IMR-90 (cell line): ENCODE data around the gene IDS. TPM values are rescaled to one million over a fixed set of nuclear protein-coding genes. Genes with fewer than 3 reads are reported as not detected.

ENCODE experiments used
- ATAC-seq: fragments of 200-7000 bp; cut with Tn5 transposase; 2 replicates; pipeline ENCODE4 v1.9.1; 2020; ENCODE audit warnings: low read depth, mild to moderate bottlenecking, moderate library complexity
- BruUV-seq: library from RNA; stranded (reverse); fragments of 400-500 nt; replicated peaks from 2 replicates; lab custom pipeline; 2021; lab: Mats Ljungman, UMichigan
- CTCF ChIA-PET: fragments of 300-600 bp; formaldehyde crosslinking; extraction: SDS; loops from one replicate; lab custom pipeline; 2021; ENCODE audit warnings: antibody characterized with exemption; lab: Yijun Ruan, JAX
- POLR2A ChIA-PET: fragments of 300-600 bp; sonication (Branson Sonifier 250); formaldehyde crosslinking; loops from one replicate; lab custom pipeline; 2022; ENCODE audit warnings: antibody characterized with exemption; ENCODE audit not compliant: unreplicated experiment; lab: Charles Lee
- DNase-seq: peaks from one replicate; pipeline ENCODE4 v3.0.0; 2013
- H2AFZ ChIP-seq: replicated peaks from 2 replicates; pipeline ENCODE3; 2013; ENCODE audit warnings: low read length, mild to moderate bottlenecking; ENCODE audit not compliant: poor library complexity
- H2AK5ac ChIP-seq: 2 replicates; pipeline ENCODE4 v1.6.1; 2013; ENCODE audit warnings: low read depth, low read length, inconsistent platforms
- H2AK9ac ChIP-seq: replicated peaks from 2 replicates; pipeline ENCODE3; 2013; ENCODE audit warnings: mild to moderate bottlenecking, low read depth, low read length, moderate library complexity; ENCODE audit not compliant: poor library complexity
- H2BK120ac ChIP-seq: 2 replicates; pipeline ENCODE4 v1.6.1; 2013; ENCODE audit warnings: low read depth, low read length, inconsistent platforms
- H2BK15ac ChIP-seq: 3 replicates; pipeline ENCODE4 v1.6.1; 2013; ENCODE audit warnings: low read depth, low read length, inconsistent platforms
- H2BK20ac ChIP-seq: 2 replicates; pipeline ENCODE4 v1.6.1; 2013; ENCODE audit warnings: low read depth, mild to moderate bottlenecking, inconsistent platforms, low read length, moderate library complexity
- H2BK5ac ChIP-seq: 2 replicates; pipeline ENCODE4 v1.6.1; 2013; ENCODE audit warnings: mild to moderate bottlenecking, low read depth, low read length, inconsistent platforms; ENCODE audit not compliant: poor library complexity, severe bottlenecking
- H3K14ac ChIP-seq: replicated peaks from 2 replicates; pipeline ENCODE4 v1.6.1; 2013; ENCODE audit warnings: low read depth, low read length, inconsistent platforms
- H3K18ac ChIP-seq: 2 replicates; pipeline ENCODE4 v1.6.1; 2013; ENCODE audit warnings: low read depth, low read length, control low read depth
- H3K23ac ChIP-seq: 2 replicates; pipeline ENCODE4 v1.6.1; 2013; ENCODE audit warnings: low read depth, low read length, inconsistent platforms
- H3K27ac ChIP-seq: 2 replicates; pipeline ENCODE4 v1.5.1; 2013; ENCODE audit warnings: mild to moderate bottlenecking, control low read depth, low read length; ENCODE audit not compliant: insufficient read depth
- H3K27me3 ChIP-seq: 2 replicates; pipeline ENCODE4 v1.6.1; 2013; ENCODE audit warnings: low read length; ENCODE audit not compliant: control insufficient read depth, insufficient read depth
- H3K36me3 ChIP-seq: 2 replicates; pipeline ENCODE4 v1.6.1; 2013; ENCODE audit warnings: low read length, mixed read lengths; ENCODE audit not compliant: control insufficient read depth, insufficient read depth
- H3K4ac ChIP-seq: 2 replicates; pipeline ENCODE4 v1.6.1; 2013; ENCODE audit warnings: low read depth, low read length, inconsistent platforms
- H3K4me1 ChIP-seq: 2 replicates; pipeline ENCODE4 v1.6.1; 2013; ENCODE audit warnings: low read length, mixed read lengths; ENCODE audit not compliant: control insufficient read depth, insufficient read depth
- H3K4me2 ChIP-seq: 2 replicates; pipeline ENCODE4 v1.6.1; 2013; ENCODE audit warnings: low read depth, mild to moderate bottlenecking, control low read depth, low read length, moderate library complexity
- H3K4me3 ChIP-seq: 2 replicates; pipeline ENCODE4 v1.5.1; 2013; ENCODE audit warnings: low read depth, mild to moderate bottlenecking, control low read depth, low read length, moderate library complexity; ENCODE audit not compliant: insufficient read depth
- H3K56ac ChIP-seq: 2 replicates; pipeline ENCODE4 v1.6.1; 2013; ENCODE audit warnings: low read length, inconsistent platforms; ENCODE audit not compliant: insufficient read depth; ENCODE audit errors: extremely low read depth
- H3K79me1 ChIP-seq, 2 experiments: 2 replicates each; pipeline ENCODE4 v1.6.1; 2013; ENCODE audit warnings: low read length in 2 of 2, inconsistent platforms in 1 of 2, low read depth in 1 of 2
- H3K9ac ChIP-seq: 2 replicates; pipeline ENCODE4 v1.6.1; 2013; ENCODE audit warnings: low read depth, low read length, control low read depth
- H3K9me1 ChIP-seq: 2 replicates; pipeline ENCODE4 v1.6.1; 2013; ENCODE audit warnings: low read length, inconsistent platforms; ENCODE audit not compliant: insufficient read depth
- H3K9me3 ChIP-seq: 2 replicates; pipeline ENCODE4 v1.6.1; 2013; ENCODE audit warnings: low read length; ENCODE audit not compliant: control insufficient read depth, insufficient read depth
- H4K20me1 ChIP-seq: 2 replicates; pipeline ENCODE4 v1.6.1; 2013; ENCODE audit warnings: low read length, inconsistent platforms; ENCODE audit not compliant: insufficient read depth
- H4K5ac ChIP-seq: 2 replicates; pipeline ENCODE4 v1.6.1; 2013; ENCODE audit warnings: mild to moderate bottlenecking, low read depth, low read length, control low read depth
- H4K8ac ChIP-seq, 2 experiments: 2 replicates each; pipeline ENCODE4 v1.6.1; 2013; ENCODE audit warnings: low read depth in 2 of 2, low read length in 2 of 2, control low read depth in 1 of 2, inconsistent platforms in 1 of 2
- H4K91ac ChIP-seq: 2 replicates; pipeline ENCODE4 v1.6.1; 2013; ENCODE audit warnings: low read depth, low read length, inconsistent platforms; ENCODE audit not compliant: insufficient read depth
- BHLHE40 ChIP-seq: fragments of 150-350 bp; IDR thresholded peaks from 2 replicates; pipeline ENCODE4 v1.6.1; 2016; ENCODE audit warnings: mild to moderate bottlenecking, low read depth, low read length
- CEBPB ChIP-seq: IDR thresholded peaks from 2 replicates; pipeline ENCODE4 v1.6.1; 2012; ENCODE audit warnings: low read depth, low read length, improper control_type of control experiment
- FOS ChIP-seq: fragments of 150-350 bp; IDR thresholded peaks from 2 replicates; pipeline ENCODE4 v1.6.1; 2016; ENCODE audit warnings: low read depth, low read length
- WGBS, 2 experiments: methylation state at CpG; one replicate each; pipeline versions ENCODE4 v1.1.5 to v1.1.7; 2013; ENCODE audit warnings: missing lambda C conversion rate in 2 of 2; ENCODE audit not compliant: insufficient read length in 1 of 2; ENCODE audit errors: extremely low coverage in 2 of 2; 5-methylcytosine and 5-hydroxymethylcytosine counted together
- dilution Hi-C: fragments of 300-500 bp; cut with HindIII; formaldehyde crosslinking; loops from one replicate; pipeline ENCODE4 v1.14.3; 2018; ENCODE audit warnings: low sequenced_read_pairs; ENCODE audit not compliant: unreplicated experiment
- in situ Hi-C: fragments of 300-500 bp; cut with MboI; formaldehyde crosslinking; loops from 3 replicates; pipeline ENCODE4 v1.14.3; 2019; ENCODE audit warnings: low sequenced_read_pairs, inconsistent platforms, mixed read lengths
- intact Hi-C: fragments of 100-400 bp; cut with micrococcal nuclease; formaldehyde crosslinking; loops from 2 replicates; pipeline ENCODE4 v1.10.0; 2022
- polyA plus RNA-seq, 3 experiments: library from polyadenylated mRNA; depleted of rRNA; stranded (reverse); fragments of >200 nt; gene quantifications; 2 replicates each; pipeline ENCODE4 v1.2.3, GENCODE V29; 2012; ENCODE audit warnings: low replicate concordance in 1 of 3
- total RNA-seq: library from RNA; depleted of rRNA; stranded (reverse); fragments of >200 nt; gene quantifications from 2 replicates; pipeline ENCODE4 v1.2.3, GENCODE V29; 2012

The IDS gene
- total and polyA plus RNA-seq, 2 of the 4 experiments (the other 2 are of a cell fraction), result 26.3 to 56.9 TPM

DNA sequence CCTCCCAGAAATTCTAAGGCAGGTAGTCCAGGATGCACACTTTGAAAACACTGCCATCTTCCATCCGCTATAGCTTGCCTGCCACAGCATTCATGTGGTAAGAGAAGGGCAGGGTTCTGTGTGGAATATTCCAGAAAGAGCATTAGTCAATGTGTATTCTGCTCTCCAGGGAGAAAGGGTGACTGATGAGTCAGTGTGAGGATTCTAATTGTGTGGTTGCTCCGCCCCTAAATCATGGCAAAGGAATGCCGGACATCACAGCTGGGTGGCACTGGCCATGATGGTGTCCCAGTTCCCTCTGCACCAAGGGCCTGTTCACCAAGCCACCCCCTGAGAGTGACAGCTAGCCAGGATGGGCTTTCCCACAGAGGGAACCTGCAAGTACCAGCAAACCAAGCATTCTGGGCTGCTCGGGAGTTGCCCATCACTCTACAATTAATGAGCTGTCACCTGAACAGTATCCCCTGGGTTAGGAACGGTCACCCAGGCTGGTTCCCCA is 9.5 kb downstream of the IDS start:
- POLR2A ChIA-PET, result interaction anchor here (0.7 kb wide), 1 partner anchor 27 kb away, joined by 19 read pairs; no protein-coding TSS in a partner anchor
- H2BK5ac ChIP-seq, result no peak overlapping the region
- in situ Hi-C loops, result no loop called here

More for the DNA sequence above, 9.5 kb downstream of the IDS start:
- Histone ChIP-seq H2AK9ac (peak overlapping the region; percentile 8), H3K79me1 (no peaks in the 10 kb centered on the region; a peak in 1 of 4 replicates), H2BK15ac (no peak overlapping the region), H3K4me2 (no peak overlapping the region), H3K4me3 (no peak overlapping the region), H2AFZ (no peak overlapping the region), H3K27me3 (no peaks in the 10 kb centered on the region), H4K5ac (no peak overlapping the region), H3K4ac (no peak overlapping the region), H4K91ac (no peak overlapping the region), H2AK5ac (peak overlapping the region; percentile 40; the same call in 1 of the 2 replicates), H3K27ac (no peak overlapping the region), H3K18ac (no peak overlapping the region), H3K36me3 (peaks cover 34% of the 10 kb centered on the region), H3K9ac (no peak overlapping the region), H3K9me1 (peaks cover 4% of the 10 kb centered on the region; the same call in 1 of the 2 replicates), H3K9me3 (no peaks in the 10 kb centered on the region), H3K23ac (no peak overlapping the region), H2BK20ac (no peak overlapping the region), H2BK120ac (no peak overlapping the region), H3K14ac (no peak overlapping the region), H4K8ac (no peak overlapping the region), H3K56ac (no peak overlapping the region), H4K20me1 (no peaks in the 10 kb centered on the region), H3K4me1 (no peaks in the 10 kb centered on the region)
- intact Hi-C loops, result no loop called here
- TF ChIP-seq BHLHE40, result peak; percentile 39; the same call in 1 of the 2 replicates
- TF ChIP-seq CEBPB, result no peak
- TF ChIP-seq FOS, result 0 out of 2 replicates have a peak, but pooled peaks have one; percentile 23
- dilution Hi-C loops, result no loop called here
- WGBS, 2 experiments, result no CpG with 5 or more reads among the region's 5 CpGs
- peak; percentile 69 for DNase-seq
- ATAC-seq, result peak; percentile 70
- no TSS peak for BruUV-seq
- CTCF ChIA-PET, result interaction anchor here (1.3 kb wide), 1 partner anchor 17 kb away, joined by 3 read pairs; no protein-coding TSS in a partner anchor
